Iris pigment epithelial cell (primary cell): ENCODE results near the gene TRIM5.
A peak's percentile ranks its signal among the peaks of the same experiment; 100 is the strongest.
"Not testable (repeated sequence)": the region's sequence is repeated elsewhere in the genome, so short reads cannot be mapped to it uniquely, and the experiment has no call there.

Experiments used
- DNase-seq: peaks from one replicate; pipeline ENCODE4 v3.0.0-alpha.2; 2011; ENCODE audit warnings: low read depth

Gene TRIM5, protein sequence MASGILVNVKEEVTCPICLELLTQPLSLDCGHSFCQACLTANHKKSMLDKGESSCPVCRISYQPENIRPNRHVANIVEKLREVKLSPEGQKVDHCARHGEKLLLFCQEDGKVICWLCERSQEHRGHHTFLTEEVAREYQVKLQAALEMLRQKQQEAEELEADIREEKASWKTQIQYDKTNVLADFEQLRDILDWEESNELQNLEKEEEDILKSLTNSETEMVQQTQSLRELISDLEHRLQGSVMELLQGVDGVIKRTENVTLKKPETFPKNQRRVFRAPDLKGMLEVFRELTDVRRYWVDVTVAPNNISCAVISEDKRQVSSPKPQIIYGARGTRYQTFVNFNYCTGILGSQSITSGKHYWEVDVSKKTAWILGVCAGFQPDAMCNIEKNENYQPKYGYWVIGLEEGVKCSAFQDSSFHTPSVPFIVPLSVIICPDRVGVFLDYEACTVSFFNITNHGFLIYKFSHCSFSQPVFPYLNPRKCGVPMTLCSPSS

DNA sequence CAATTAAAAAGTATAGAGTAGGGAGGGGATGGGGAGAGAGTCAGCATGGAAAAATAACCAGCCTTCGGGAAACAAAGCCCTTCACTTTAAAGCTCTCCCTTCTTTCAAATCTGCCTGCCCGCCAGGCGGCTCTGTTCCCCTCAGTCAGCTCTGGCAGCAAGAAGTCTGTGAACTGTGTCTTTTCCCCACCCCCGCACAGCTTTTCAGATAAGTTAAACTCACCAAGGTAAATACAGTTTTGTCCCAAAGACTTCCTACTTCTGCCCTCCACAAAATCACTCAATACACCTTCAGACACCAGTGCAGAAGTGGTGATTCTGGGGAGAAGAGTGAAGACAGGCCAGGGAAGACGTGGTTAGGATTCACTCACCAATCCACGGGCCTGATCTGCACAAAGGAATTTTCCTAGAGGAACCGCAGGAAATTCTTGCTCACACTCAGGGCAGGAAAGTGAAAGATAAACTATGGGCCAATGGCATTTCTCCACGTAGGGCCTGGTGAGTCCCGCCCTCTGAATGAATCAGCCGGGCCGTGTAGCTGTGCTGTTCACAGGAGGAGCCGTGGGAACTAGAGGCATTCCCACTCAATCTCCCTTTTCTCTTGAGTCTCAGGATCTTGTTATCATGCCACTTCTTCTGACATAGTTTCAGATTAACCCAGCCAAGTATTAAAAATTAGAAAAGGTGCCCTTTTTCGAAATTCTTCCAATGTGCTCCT, at the start of gene TRIM5:
TRIM5 (minus strand) TSS at position 429 of the 717 bp plus-strand sequence. CDS start 4,897 bp downstream, outside the sequence.
- peak; percentile 99 for DNase-seq

DNA sequence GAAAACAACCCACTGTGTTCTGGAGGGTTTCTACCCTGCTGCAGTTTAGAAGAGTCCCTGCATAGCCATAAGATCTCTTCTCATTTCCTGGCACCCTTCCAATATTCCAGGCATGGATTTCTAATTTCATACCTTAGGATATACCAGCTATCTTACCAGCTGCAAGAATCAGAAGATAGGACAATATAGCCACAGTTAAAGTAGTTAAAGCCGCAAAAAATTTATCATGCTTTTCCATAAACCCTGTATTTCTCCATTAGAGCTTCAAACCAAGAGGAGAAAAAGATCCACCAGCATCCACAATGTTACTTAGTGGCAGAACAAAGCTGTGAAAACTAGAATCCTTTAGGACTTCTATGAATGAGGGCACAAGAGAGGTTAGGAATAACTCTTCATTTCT, 42.8 kb upstream of the TRIM5 start:
- no peak for DNase-seq

DNA sequence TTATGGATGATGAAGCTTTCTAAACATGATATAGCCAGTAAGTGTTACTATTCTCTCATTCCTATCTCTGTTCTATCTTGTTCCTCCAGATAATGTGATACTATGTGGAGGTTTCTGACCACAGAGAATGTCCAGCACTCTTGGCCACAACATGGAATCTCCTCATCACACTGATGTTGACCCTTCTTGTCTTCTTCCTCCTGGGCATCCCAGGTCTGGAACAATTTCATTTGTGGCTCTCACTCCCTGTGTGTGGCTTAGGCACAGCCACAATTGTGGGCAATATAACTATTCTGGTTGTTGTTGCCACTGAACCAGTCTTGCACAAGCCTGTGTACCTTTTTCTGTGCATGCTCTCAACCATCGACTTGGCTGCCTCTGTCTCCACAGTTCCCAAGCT, 41.5 kb upstream of the TRIM5 start:
- DNase-seq: no peak

DNA sequence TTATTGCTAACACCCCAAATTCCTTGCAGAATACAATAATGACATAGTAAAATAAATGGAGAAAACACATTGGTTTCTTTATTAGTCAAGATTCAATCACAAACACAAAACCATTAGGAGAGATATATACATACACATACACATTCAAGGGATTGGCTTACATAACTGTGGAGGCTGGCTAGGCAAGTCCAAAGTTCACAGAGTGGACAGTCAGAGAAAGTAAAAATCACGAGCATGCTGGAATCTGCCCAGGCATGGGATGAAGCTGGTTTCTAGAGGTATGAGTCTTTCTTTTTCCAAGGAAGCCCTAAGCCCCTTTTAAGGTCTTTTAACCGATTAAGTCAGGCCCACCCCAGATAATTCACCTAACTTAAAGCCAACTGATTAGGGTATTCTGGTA, 37.7 kb upstream of the TRIM5 start:
- no peak for DNase-seq

DNA sequence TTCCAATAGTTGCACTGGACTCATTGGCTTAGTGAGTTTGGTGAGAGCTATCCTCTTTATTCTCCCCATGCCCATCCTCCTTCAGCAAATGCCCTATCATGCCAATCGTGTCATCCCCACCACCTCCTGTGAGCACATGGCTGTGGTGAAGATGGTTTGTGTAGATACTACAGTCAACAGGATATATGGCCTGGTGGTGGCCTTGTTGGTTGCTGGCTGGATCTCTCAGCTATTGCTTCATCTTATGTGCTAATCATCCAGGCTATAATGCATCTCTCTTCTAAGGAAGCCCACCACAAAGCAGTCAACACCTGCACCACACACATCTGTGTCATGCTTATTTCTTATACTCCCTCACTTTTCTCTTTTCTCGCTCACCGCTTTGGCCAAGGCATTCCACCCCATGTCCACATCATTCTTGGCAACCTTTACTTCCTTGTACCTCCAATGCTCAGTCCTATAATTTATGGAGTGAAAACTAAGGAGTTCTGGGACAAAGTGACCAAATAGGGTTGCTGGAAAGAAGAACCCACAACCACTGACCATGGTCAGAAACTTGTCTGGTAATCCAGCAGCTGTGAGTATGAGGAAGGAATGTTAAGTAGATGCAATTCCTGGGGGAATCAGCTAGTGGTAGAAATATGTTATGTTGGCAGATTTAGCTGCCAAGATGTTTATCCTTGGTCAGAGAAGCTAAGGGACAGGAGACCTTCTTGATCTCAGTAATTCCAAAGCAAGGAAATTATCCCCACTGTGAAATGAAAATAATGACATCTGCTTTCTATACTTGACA, 35.0 kb upstream of the TRIM5 start:
- DNase-seq: no peak

DNA sequence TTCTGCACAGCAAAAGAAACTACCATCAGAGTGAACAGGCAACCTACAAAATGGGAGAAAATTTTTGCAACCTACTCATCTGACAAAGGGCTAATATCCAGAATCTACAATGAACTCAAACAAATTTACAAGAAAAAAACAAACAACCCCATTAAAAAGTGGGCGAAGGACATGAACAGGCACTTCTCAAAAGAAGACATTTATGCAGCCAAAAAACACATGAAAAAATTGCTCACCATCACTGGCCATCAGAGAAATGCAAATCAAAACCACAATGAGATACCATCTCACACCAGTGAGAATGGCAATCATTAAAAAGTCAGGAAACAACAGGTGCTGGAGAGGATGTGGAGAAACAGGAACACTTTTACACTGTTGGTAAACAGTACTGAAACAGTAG, 31.6 kb upstream of the TRIM5 start:
- DNase-seq: not testable (repeated sequence)

DNA sequence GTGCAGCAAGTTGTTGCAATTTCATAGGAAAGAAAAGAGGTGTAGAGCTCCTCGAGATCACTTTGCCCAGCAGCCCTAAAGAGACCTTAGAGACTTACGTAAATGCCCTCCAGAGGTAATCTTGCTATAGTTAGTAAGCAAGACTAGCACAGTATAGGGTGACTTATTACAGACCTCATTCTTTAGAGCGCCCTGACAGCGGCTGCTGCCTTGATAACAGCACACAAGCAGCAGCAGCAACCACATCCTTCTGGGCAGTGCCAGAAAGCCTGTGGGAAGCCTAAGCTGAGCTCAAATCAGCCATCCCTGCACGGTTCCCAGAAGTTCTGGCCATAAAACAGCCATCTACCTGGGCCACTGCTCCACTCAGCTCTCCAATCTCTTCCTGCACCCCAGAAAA, 28.8 kb upstream of the TRIM5 start:
- no peak for DNase-seq

DNA sequence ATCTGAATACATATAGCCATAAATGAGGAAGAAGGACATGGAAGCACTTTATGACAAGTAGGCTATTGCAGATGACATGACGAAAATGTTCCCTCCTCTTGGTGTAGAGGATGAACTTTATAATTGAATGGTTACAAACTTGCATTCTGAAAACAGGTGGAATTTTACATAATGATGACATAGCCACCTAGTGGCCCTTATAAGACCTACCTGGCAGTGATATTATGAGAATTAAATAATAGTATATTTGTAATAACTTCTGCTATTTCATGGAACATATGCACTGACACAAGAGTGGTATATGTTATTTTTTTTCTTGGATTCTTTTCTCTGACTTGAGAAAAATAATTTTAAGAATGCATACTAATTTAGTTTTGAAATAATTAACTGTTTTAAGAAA, 27.6 kb upstream of the TRIM5 start:
- peak; percentile 3 for DNase-seq

DNA sequence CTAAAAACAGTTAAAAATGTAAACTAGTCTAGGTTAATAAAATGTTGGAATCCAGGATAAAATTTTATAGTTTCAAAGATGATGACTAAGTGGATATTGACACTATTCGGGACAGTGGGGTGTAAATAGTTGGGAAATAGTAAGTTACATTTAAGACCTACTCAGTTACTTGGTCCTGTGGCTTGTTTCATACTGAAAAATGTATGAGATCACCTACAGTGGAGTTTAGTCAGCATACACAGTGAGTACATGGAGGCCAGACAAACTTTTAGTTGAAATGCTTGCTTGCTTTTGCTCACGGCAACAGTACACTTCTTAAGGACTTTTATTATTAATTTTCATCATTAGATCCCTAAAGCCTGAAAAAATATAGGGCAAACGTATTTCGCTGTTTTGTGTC, 20.8 kb upstream of the TRIM5 start:
- peak; percentile 3 for DNase-seq

DNA sequence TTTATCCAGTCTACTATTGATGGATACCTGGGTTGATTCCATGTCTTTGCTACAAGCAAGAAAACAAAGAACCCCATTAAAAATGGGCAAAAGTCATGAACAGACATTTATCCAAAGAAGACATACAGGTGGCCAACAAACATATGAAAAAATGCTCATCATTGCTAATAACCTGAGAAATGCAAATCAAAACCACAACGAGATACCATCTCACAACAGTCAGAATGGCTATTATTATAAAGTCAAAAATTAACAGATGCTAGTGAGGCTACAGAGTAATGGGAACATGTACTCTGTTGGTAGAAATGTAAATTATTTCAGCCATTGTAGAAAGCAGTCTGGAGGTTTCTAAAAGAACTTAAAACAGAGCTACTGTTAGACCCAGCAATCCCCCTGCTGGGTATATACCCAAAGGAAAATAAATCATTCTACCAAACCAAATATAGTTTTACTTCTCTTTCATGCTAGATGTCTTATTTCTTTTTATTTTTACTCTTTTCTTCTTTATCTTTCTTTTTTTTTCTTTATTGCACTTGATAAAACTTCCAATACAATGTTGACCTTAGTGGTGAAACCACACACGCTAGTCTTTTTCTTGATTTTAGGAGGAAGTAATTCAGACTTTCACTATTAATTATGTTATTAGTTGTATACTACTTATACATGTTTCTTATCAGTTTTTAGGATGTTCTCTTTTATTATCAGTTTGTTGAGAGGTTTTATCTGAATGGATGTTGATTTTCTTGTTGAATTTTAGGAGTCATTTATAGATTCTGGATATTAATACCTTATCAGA, 19.1 kb upstream of the TRIM5 start:
- DNase-seq: no peak

DNA sequence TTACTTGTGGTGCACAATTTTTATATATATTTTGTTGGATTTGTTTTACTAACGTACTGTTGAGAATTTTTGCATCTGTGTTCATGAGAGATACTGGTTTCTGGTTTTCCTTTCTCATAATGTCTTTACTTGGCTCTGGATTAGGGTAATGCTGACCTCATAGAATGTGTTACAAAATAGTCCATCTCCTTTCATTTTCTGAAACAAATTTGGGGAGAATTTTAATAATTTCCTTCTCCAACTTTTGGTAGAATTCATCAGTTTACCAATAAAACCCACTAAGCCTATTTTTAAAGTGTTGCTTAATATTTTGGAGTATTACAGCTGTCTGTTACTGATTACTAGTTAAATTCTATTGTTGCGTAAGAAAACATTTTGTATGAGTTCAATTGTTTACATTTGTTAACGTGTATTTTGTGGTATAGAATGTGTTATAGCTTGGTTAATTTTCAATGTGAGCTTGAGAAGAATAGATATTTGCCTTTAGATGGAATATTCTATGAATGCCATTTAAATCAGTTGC, 16.2 kb upstream of the TRIM5 start:
- DNase-seq: no peak

DNA sequence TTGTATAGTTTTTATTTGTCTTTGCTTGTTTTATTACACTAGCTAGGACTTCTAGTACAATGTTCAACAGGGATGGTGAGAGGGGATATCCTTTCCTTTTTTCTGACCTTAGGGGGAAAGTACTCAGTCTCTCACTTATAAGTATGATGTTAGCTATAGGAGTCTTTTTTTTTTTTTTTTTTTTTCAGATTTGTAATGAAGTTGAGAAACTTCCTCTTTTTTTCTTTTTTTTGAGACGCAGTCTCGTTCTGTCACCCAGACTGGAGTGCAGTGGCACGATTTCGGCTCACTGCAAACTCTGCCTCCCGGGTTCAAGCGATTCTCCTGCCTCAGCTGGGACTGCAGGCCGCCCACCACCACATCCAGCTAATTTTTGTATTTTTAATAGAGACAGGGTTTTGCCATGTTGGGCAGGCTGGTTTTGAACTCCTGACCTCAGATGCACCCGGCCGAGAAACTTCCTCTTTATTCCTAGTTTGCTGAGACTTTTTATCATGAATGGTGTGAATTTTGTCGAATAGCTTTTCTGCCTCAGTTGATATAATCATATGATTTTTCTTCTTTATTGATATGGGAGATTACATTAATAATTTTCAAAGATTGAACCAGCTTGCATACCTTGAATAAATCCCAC, 15.7 kb upstream of the TRIM5 start:
- no peak for DNase-seq

DNA sequence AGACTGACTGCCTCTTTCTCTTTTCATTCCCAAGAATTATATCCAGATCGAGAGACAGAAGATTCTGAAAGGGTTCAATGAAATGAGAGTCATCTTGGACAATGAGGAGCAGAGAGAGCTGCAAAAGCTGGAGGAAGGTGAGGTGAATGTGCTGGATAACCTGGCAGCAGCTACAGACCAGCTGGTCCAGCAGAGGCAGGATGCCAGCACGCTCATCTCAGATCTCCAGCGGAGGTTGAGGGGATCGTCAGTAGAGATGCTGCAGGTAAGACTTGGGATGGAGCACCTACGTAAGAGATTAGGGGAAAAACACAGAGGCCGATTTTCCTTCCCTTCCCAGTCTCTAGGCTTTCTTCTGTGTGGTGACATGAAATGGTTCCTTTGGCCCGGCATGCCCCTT, 13.4 kb upstream of the TRIM5 start:
- no peak for DNase-seq

DNA sequence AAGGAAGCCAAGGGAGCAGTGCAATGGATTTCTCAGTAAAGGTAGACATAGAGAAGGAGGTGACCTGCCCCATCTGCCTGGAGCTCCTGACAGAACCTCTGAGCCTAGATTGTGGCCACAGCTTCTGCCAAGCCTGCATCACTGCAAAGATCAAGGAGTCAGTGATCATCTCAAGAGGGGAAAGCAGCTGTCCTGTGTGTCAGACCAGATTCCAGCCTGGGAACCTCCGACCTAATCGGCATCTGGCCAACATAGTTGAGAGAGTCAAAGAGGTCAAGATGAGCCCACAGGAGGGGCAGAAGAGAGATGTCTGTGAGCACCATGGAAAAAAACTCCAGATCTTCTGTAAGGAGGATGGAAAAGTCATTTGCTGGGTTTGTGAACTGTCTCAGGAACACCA, 11.3 kb upstream of the TRIM5 start:
- no peak for DNase-seq

DNA sequence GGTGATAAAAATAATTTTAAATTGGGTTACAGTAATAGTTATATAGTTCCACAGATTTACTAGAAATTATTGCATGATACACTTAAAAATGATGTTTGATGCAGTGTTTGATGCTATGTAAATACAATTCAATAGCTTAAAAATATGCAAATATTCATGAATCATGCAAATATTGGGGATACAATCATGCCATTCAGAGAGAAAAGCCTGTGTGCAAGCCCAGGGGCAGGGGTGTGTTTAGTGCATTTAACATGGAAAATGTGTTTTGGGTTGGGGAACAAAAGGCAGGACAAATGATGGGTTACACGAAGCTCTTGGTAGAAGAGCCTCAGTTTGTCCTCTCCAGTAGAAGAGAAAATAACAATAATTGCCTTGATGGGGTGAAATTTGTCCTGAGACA, 10.7 kb upstream of the TRIM5 start:
- DNase-seq: no peak

DNA sequence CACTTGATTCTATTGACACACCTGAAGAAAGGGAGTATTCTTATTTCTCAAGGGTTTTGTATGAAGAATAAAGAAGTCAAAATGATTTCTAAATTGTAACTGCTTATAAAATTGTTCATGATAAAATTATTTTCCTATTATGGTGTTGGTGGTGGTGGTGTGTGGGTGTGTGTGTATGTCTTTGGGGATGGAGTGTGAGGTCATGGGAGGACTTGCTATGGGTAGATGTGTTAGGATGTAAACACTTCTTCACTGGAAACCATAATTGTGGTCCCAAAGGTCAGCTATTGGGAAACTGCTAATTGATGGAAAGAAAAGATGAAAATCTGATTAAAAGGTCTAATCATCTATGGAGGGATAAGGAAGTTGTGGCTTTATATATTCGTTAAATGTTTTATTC, 9.8 kb upstream of the TRIM5 start:
- no peak for DNase-seq

DNA sequence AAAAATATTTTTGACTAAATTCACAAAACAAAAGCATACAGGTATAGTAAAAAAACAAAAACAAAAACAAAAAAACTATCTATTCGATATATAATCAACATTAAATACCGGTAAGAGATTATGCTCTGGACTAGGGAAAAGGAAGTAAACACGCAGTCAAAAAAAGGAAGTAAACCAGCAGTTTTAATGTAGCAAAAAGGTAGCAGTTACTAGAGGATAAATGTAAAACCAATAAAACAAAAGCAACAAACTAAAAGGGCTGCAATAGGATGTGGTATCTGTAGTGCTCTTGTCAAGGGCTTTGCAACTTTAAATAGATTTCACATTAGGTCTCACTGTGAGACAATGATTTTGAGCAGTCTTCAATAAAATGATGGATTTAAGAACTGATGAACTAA, 7.1 kb upstream of the TRIM5 start:
- no peak for DNase-seq

DNA sequence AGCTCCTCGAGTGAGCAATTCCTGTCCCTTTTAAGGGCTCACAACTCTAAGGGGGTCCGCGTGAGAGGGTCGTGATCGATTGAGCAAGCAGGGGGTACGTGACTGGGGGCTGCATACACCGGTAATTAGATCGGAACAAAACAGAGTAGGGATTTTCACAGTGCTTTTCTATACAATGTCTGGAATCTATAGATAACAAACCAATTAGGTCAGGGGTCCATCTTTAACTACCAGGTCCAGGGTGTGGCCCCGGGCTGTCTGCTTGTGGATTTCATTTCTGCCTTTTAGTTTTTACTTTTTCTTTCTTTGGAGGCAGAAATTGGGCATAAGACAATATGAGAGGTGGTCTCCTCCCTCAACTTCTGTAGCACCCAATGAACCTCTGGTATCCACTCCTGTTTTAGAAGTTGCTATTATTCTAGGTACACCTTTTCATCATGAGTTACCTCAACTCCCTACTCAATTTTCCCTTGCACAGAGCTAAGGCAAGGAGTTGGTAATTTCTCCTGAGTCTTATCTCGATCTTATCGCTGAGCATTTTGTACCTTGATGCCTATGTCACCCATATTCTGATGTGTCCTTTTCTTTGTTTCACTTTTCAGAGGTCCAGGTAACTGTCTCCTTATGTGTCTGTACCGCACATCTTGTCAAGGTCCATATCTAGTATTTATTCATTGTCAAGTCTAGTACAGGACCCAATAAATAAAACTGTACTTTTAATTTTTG, 6.5 kb upstream of the TRIM5 start:
- not testable (repeated sequence) for DNase-seq

DNA sequence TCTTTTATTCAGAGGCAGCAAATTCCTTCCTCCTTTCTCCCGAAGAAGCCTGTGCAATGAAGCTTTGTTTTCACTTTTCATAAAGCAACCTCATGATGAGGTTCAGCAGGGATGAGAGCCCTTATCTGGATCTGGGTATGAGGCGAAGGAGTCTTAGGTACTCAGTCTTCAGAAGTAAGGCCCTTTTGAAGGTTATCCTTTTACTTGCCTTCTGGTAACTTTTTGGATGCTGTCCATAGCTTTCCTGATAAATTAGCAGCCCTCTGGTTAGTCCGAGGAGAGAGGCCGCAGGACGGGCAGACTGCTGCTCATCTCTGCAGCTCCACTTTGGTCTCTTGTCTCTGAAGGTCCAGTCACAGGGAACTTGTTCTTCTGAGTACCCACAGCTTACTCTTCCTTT, 5.9 kb upstream of the TRIM5 start:
- DNase-seq: peak; percentile 18

DNA sequence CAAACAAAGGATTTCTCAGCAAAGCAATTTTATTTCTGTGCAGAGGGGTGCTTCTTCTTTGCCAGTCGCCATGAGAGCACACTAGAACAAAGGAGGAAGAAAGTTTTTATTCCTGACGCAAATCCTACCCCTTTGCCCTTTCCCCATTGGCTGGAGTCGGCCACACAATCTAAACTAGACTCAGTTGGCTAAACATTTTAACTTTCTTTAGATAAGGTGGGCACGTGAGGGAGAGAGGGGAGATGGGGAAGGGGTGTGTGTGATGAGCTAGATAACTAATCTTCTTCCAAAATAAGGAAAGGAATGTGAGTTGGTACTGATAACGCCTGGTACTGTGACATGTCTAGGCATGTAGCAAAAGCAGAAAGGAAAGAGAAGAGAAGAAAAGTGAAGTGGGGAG, 5.3 kb upstream of the TRIM5 start:
- peak; percentile 25 for DNase-seq
